Measurements from ENCODE around the gene NRG3.

DNA sequence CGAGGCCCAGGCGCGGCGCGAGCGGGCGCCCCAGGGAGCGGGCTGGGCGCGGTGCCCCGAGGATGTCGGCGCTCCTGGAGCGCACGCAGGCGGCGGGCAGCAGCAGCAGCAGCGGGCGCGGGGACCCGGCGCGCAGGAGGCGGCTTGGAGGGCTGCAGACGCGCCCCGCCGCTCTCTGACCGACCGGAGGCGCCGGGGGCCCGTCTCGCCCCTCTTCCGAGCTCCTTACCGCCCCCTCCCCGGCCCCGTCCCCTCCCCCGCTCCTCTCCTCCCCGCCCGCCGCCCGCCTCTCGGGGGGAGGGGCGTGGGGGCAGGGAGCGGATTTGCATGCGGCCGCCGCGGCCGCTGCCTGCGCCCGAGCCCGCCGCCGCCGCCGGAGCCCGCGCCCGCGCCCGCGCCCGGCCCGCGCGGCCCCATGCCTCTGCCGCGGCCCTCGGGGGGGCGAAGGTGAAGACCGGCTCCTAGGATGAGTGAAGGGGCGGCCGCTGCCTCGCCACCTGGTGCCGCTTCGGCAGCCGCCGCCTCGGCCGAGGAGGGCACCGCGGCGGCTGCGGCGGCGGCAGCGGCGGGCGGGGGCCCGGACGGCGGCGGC lies at the start of gene NRG3:
- TF ChIP-seq, protein P1, sequence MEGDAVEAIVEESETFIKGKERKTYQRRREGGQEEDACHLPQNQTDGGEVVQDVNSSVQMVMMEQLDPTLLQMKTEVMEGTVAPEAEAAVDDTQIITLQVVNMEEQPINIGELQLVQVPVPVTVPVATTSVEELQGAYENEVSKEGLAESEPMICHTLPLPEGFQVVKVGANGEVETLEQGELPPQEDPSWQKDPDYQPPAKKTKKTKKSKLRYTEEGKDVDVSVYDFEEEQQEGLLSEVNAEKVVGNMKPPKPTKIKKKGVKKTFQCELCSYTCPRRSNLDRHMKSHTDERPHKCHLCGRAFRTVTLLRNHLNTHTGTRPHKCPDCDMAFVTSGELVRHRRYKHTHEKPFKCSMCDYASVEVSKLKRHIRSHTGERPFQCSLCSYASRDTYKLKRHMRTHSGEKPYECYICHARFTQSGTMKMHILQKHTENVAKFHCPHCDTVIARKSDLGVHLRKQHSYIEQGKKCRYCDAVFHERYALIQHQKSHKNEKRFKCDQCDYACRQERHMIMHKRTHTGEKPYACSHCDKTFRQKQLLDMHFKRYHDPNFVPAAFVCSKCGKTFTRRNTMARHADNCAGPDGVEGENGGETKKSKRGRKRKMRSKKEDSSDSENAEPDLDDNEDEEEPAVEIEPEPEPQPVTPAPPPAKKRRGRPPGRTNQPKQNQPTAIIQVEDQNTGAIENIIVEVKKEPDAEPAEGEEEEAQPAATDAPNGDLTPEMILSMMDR (conservative IDR thresholded peaks at IDR 0.05; ENCODE audit: low read length) = no peak
- TF ChIP-seq EZH2phosphoT487 (IDR thresholded peaks at IDR 0.05; ENCODE audit: borderline replicate concordance, low read depth, low read length) = no peak
